Esophagus squamous epithelium (tissue), 5 donors: ENCODE data around the gene LANCL1. TPM values are rescaled to one million over a fixed set of nuclear protein-coding genes. Genes with fewer than 3 reads are reported as not detected.

Source experiments
- DNase-seq: peaks from one replicate; lab custom pipeline; 2025; lab: John Stamatoyannopoulos, UW
- H3K27ac ChIP-seq, 4 donors: fragments of 200-600 bp; sonication (generic); one replicate each; pipeline ENCODE4 v1.5.1; 2016 to 2019; ENCODE audit warnings: mild to moderate bottlenecking in 1 of 4
- H3K27me3 ChIP-seq, 4 donors: fragments of 200-600 bp; sonication (generic); 1 replicate in 3 of 4; 2 replicates in 1 of 4; pipeline versions ENCODE4 v1.5.1 to v1.6.0; 2017 to 2021; ENCODE audit warnings: antibody characterized with exemption in 1 of 4
- H3K36me3 ChIP-seq, 3 donors: fragments of 200-600 bp; sonication (generic); one replicate each; pipeline ENCODE4 v1.5.1; 2016 to 2019
- H3K4me1 ChIP-seq, 3 donors: fragments of 200-600 bp; sonication (generic); one replicate each; pipeline ENCODE4 v1.5.1; 2017 to 2019
- H3K4me3 ChIP-seq, 4 donors: fragments of 200-600 bp; sonication (generic); 1 replicate in 3 of 4; 2 replicates in 1 of 4; pipeline ENCODE4 v1.5.1; 2016 to 2019; ENCODE audit warnings: mild to moderate bottlenecking in 2 of 4, moderate library complexity in 1 of 4
- H3K9me3 ChIP-seq, 3 donors: fragments of 200-600 bp; sonication (generic); one replicate each; pipeline ENCODE4 v1.5.1; 2016 to 2019
- CTCF ChIP-seq, 6 experiments: fragments of 450-650 bp in 4 of 6; fragments of 200-600 bp in 2 of 6; sonication (generic) in 2 of 6; IDR thresholded peaks; one replicate each; pipeline ENCODE4 v1.5.1; 2016 to 2019; ENCODE audit warnings: antibody characterized with exemption in 6 of 6, mild to moderate bottlenecking in 4 of 6, moderate library complexity in 4 of 6
- POLR2A ChIP-seq, 4 donors: fragments of 450-650 bp; IDR thresholded peaks; one replicate each; pipeline ENCODE4 v1.6.1; 2017; ENCODE audit warnings: antibody characterized with exemption in 4 of 4, mild to moderate bottlenecking in 4 of 4, moderate library complexity in 3 of 4
- WGBS, 2 donors: methylation state at CpG; one replicate each; pipeline ENCODE4 v1.1.5; 2018; 5-methylcytosine and 5-hydroxymethylcytosine counted together
- intact Hi-C: fragments of 100-400 bp; cut with DNase I; formaldehyde crosslinking; loops from one replicate; pipeline ENCODE4 v1.15.0; 2022
- total RNA-seq, 4 donors: library from RNA; depleted of rRNA; stranded (reverse); fragments of >200 nt; gene quantifications; one replicate each; pipeline ENCODE4 v1.1.0, GENCODE V29; 2016
- donor health status: DM: yes; HTN: yes; CAD: no.

Gene LANCL1
- total RNA-seq, 4 donors from 2014 or later: 15.4 to 28.9 (median 24.5) TPM

- no peaks in the 10 kb centered on the region for H3K27me3 ChIP-seq
- intact Hi-C loops: no loop called here
- TF ChIP-seq POLR2A (IDR thresholded peaks at IDR 0.05): no peak
- no peak for TF ChIP-seq CTCF (IDR thresholded peaks at IDR 0.05)
Measured at GRCh38 chr2:210388148-210388547, 88.4 kb downstream of the LANCL1 start.

GRCh38 chr2:210387074-210387473, 89.5 kb downstream of the LANCL1 start:
- Histone ChIP-seq H3K27me3 (no peaks in the 10 kb centered on the region), H3K27ac (no peak overlapping the region), H3K4me3 (no peak overlapping the region), H3K36me3 (no peaks in the 10 kb centered on the region), H3K9me3 (no peaks in the 10 kb centered on the region), H3K4me1 (no peaks in the 10 kb centered on the region)
- WGBS, 2 donors: 8 to 22% methylated on average over 1 of the region's 1 CpG
- no peak for DNase-seq
- no peak for TF ChIP-seq CTCF (IDR thresholded peaks at IDR 0.05)
- no peak for TF ChIP-seq POLR2A (IDR thresholded peaks at IDR 0.05)
- intact Hi-C loops: no loop called here

More at GRCh38 chr2:210388148-210388547, 88.4 kb downstream of the LANCL1 start:
- no peak overlapping the region for H3K27ac ChIP-seq
- no peaks in the 10 kb centered on the region for H3K4me1 ChIP-seq
- no peak overlapping the region for H3K4me3 ChIP-seq
- DNase-seq: no peak
- no peaks in the 10 kb centered on the region for H3K9me3 ChIP-seq
- H3K36me3 ChIP-seq: no peaks in the 10 kb centered on the region

Other genes with a start within 250 kb of the LANCL1 start
- gene MYL1, start 161.6 kb downstream of the LANCL1 start, total RNA-seq: not detected
- 1 to 10 TPM; 2.2 to 8.9 (median 4.3) TPM for gene CPS1, start 79.8 kb upstream of the LANCL1 start, total RNA-seq